ENCODE results near the gene CDK12. TPM values are rescaled to one million over a fixed set of nuclear protein-coding genes. Genes with fewer than 3 reads are reported as not detected.

CDK12 gene
- total and polyA plus RNA-seq, 9 of the 15 experiments (the other 6 are each of a cell fraction or from before 2014, with no cell fraction given) = 3.4 to 65.6 (median 36.8) TPM

- WGBS (ENCODE audit: insufficient coverage, low coverage, missing lambda C conversion rate) = 55% methylated on average over 8 of the region's 11 CpGs
- H2AFZ ChIP-seq (ENCODE audit: low read depth, low read length) = no peak overlapping the region
- H4K20me1 ChIP-seq (replicated peaks; ENCODE audit: control insufficient read depth, insufficient read depth, low read length) = no peaks in the 10 kb centered on the region
- ATAC-seq = no peak
- no peak overlapping the region for H3K4me3 ChIP-seq
- DNase-seq (ENCODE audit: extremely low read depth in 1 of 4, low spot score in 3 of 4) = no peak
- H3K27ac ChIP-seq (ENCODE audit: extremely low read depth, low read depth, low read length) = no peak overlapping the region
- no peak for FAIRE-seq
- peaks cover 3% of the 10 kb centered on the region for H3K9me1 ChIP-seq (ENCODE audit: control insufficient read depth, insufficient read depth, low read length)
- POLR2A ChIA-PET = interaction anchor here (0.8 to 1.1 kb wide), 4 partner anchors 8 to 320 kb away, joined by 3 to 4 read pairs (median 3); no protein-coding TSS in a partner anchor
- no peaks in the 10 kb centered on the region for H3K9me3 ChIP-seq (replicated peaks; ENCODE audit: control insufficient read depth, insufficient read depth, low read depth, low read length)
- no peaks in the 10 kb centered on the region for H3K4me1 ChIP-seq (replicated peaks in 1 of 2; ENCODE audit: control insufficient read depth in 2 of 2, insufficient read depth in 2 of 2, low read length in 2 of 2)
- BruUV-seq (replicated peaks) = no TSS peak
- no peaks in the 10 kb centered on the region for H3K79me2 ChIP-seq (ENCODE audit: control insufficient read depth, insufficient read depth, low read length)
- H3K4me2 ChIP-seq (ENCODE audit: insufficient read depth, low read length) = no peak overlapping the region
- intact Hi-C loops (cut with micrococcal nuclease) = no loop called here
- no peaks in the 10 kb centered on the region for H3K27me3 ChIP-seq (ENCODE audit: control insufficient read depth in 2 of 2, insufficient read depth in 2 of 2, low read length in 2 of 2)
- CTCF ChIA-PET (ENCODE audit: low intra/inter-chr PET ratio) = no interaction called here
- in situ Hi-C loops (cut with MboI) = no loop called here
- TF ChIP-seq SIRT6 (IDR thresholded peaks at IDR 0.05; ENCODE audit: low read depth, low read length) (no peak), BCLAF1 (IDR thresholded peaks at IDR 0.05; ENCODE audit: borderline replicate concordance in 1 of 2, control insufficient read depth in 1 of 2, low read depth in 2 of 2, low read length in 1 of 2) (no peak), ZNF79 (CRISPR knock-in tag; IDR thresholded peaks at IDR 0.05; ENCODE audit: low read depth) (no peak), HDAC1 (IDR thresholded peaks at IDR 0.05) (no peak), HDAC2 (IDR thresholded peaks at IDR 0.05) (no peak), SAFB2 (IDR thresholded peaks at IDR 0.05; ENCODE audit: borderline replicate concordance, low read depth, low read length, severe bottlenecking) (no peak)
- H3K9ac ChIP-seq (ENCODE audit: insufficient read depth in 1 of 2, low read depth in 2 of 2, low read length in 2 of 2) = no peak overlapping the region
- peaks cover 20% of the 10 kb centered on the region; the same call in 2 of the 3 replicates for H3K36me3 ChIP-seq (ENCODE audit: control insufficient read depth, insufficient read depth, low read length)
Measured at GRCh38 chr17:39566094-39566850, 105.0 kb downstream of the CDK12 start.

Data from K562 (cell line).